H1 (cell line): ENCODE results near the gene SENP3. TPM values are rescaled to one million over a fixed set of nuclear protein-coding genes. Genes with fewer than 3 reads are reported as not detected.
A peak's percentile ranks its signal among the peaks of the same experiment; 100 is the strongest.

Experiments
- CTCF ChIA-PET: fragments of 300-600 bp; sonication (Branson Sonifier 250); formaldehyde crosslinking; loops from one replicate; lab custom pipeline; 2021; ENCODE audit not compliant: partially characterized antibody; lab: Charles Lee
- POLR2A ChIA-PET: fragments of 300-600 bp; sonication (Branson Sonifier 250); formaldehyde crosslinking; loops from one replicate; lab custom pipeline; 2021; ENCODE audit warnings: inconsistent platforms; ENCODE audit not compliant: partially characterized antibody; lab: Charles Lee
- DNase-seq, 2 experiments: peaks; one replicate each; pipeline versions ENCODE4 v3.0.0 to v3.0.0-alpha.2; 2010 to 2022; ENCODE audit warnings: low spot score in 2 of 2, low read depth in 1 of 2, mixed read lengths in 1 of 2
- FAIRE-seq: peaks from 2 replicates; lab custom pipeline; 2011; peaks lifted over from hg19 to GRCh38; lab: Jason Lieb, UNC
- H2AFZ ChIP-seq: 2 replicates; pipeline ENCODE4 v1.8.1; 2012; ENCODE audit warnings: low read length, inconsistent platforms
- H2AK5ac ChIP-seq: 2 replicates; pipeline ENCODE4 v1.6.1; 2013; ENCODE audit warnings: low read depth, low read length
- H2BK120ac ChIP-seq: replicated peaks from 2 replicates; pipeline ENCODE3; 2013; ENCODE audit warnings: low read depth, low read length, inconsistent platforms
- H2BK12ac ChIP-seq: 2 replicates; pipeline ENCODE4 v1.6.1; 2013; ENCODE audit warnings: low read depth, low read length
- H2BK15ac ChIP-seq: 2 replicates; pipeline ENCODE4 v1.6.1; 2013; ENCODE audit warnings: low read length
- H2BK20ac ChIP-seq: 2 replicates; pipeline ENCODE4 v1.6.1; 2013; ENCODE audit warnings: low read length
- H2BK5ac ChIP-seq: 2 replicates; pipeline ENCODE4 v1.6.1; 2013; ENCODE audit warnings: low read depth, low read length
- H3K14ac ChIP-seq: 2 replicates; pipeline ENCODE4 v1.6.1; 2013; ENCODE audit warnings: inconsistent platforms; ENCODE audit not compliant: insufficient read length
- H3K18ac ChIP-seq: 2 replicates; pipeline ENCODE4 v1.6.1; 2013; ENCODE audit warnings: low read length; ENCODE audit errors: extremely low read depth
- H3K23ac ChIP-seq: 2 replicates; pipeline ENCODE4 v1.6.1; 2013; ENCODE audit warnings: inconsistent platforms; ENCODE audit not compliant: insufficient read length
- H3K23me2 ChIP-seq: 2 replicates; pipeline ENCODE4 v1.6.1; 2013; ENCODE audit warnings: low read depth, low read length
- H3K27ac ChIP-seq: 2 replicates; pipeline ENCODE4 v1.6.1; 2011; ENCODE audit warnings: low read depth, low read length, inconsistent platforms
- H3K27me3 ChIP-seq, 4 experiments: replicated peaks in 1 of 4; 1 replicate in 1 of 4; 2 replicates in 3 of 4; pipeline versions ENCODE4 v1.6.1 to v1.8.1; 2011 to 2013; ENCODE audit warnings: low read length in 3 of 4, mild to moderate bottlenecking in 3 of 4, inconsistent platforms in 2 of 4, mixed read lengths in 2 of 4, moderate library complexity in 1 of 4; ENCODE audit not compliant: control insufficient read depth in 3 of 4, insufficient read depth in 3 of 4; ENCODE audit errors: extremely low read depth in 1 of 4
- H3K36me3 ChIP-seq, 4 experiments: 2 replicates each; pipeline versions ENCODE4 v1.6.1 to v1.8.1; 2011 to 2013; ENCODE audit warnings: mild to moderate bottlenecking in 4 of 4, low read length in 3 of 4, moderate library complexity in 2 of 4, control low read depth in 1 of 4, inconsistent platforms in 1 of 4; ENCODE audit not compliant: insufficient read depth in 4 of 4, control insufficient read depth in 2 of 4
- H3K4ac ChIP-seq: replicated peaks from 2 replicates; pipeline ENCODE3; 2013; ENCODE audit warnings: low read length, low read depth, mixed read lengths, inconsistent platforms; ENCODE audit not compliant: insufficient read length
- H3K4me1 ChIP-seq, 4 experiments: replicated peaks in 1 of 4; 1 replicate in 1 of 4; 2 replicates in 3 of 4; pipeline versions ENCODE4 v1.6.1 to v1.8.1; 2011 to 2013; ENCODE audit warnings: low read length in 3 of 4, inconsistent platforms in 2 of 4, mixed read lengths in 1 of 4; ENCODE audit not compliant: insufficient read depth in 4 of 4, control insufficient read depth in 3 of 4
- H3K4me2 ChIP-seq, 2 experiments: 2 replicates each; pipeline versions ENCODE4 v1.6.1 to v1.8.1; 2011 to 2013; ENCODE audit warnings: low read depth in 2 of 2, low read length in 2 of 2, control low read depth in 1 of 2, inconsistent platforms in 1 of 2, mild to moderate bottlenecking in 1 of 2; ENCODE audit not compliant: insufficient read depth in 1 of 2
- H3K4me3 ChIP-seq, 4 experiments: fragments of 200-600, 300-600 bp in 1 of 4; sonication (generic), shearing (Covaris generic), sonication (Bioruptor Twin) in 1 of 4; 2 replicates each; pipeline versions ENCODE4 v1.5.1 to v1.8.1; 2011 to 2016; ENCODE audit warnings: low read length in 4 of 4, low read depth in 3 of 4, control low read depth in 2 of 4, inconsistent platforms in 2 of 4, mild to moderate bottlenecking in 2 of 4, mixed read lengths in 1 of 4, moderate library complexity in 1 of 4; ENCODE audit not compliant: insufficient read depth in 2 of 4; ENCODE audit errors: extremely low read depth in 1 of 4
- H3K56ac ChIP-seq: replicated peaks from 2 replicates; pipeline ENCODE3; 2013; ENCODE audit warnings: low read depth, mild to moderate bottlenecking, mixed read lengths, low read length, inconsistent platforms; ENCODE audit not compliant: insufficient read length
- H3K79me1 ChIP-seq: 2 replicates; pipeline ENCODE4 v1.6.1; 2013; ENCODE audit warnings: low read depth, low read length, control low read depth
- H3K79me2 ChIP-seq, 2 experiments: 2 replicates each; pipeline versions ENCODE4 v1.6.1 to v1.8.1; 2012 to 2013; ENCODE audit warnings: low read length in 2 of 2, mild to moderate bottlenecking in 2 of 2, inconsistent platforms in 1 of 2; ENCODE audit not compliant: insufficient read depth in 2 of 2, control insufficient read depth in 1 of 2
- H3K9ac ChIP-seq, 4 experiments: replicated peaks in 1 of 4; 1 replicate in 1 of 4; 2 replicates in 3 of 4; pipeline versions ENCODE4 v1.6.1 to v1.8.1; 2011 to 2013; ENCODE audit warnings: low read depth in 3 of 4, low read length in 3 of 4, control low read depth in 2 of 4, mild to moderate bottlenecking in 2 of 4, moderate library complexity in 2 of 4, inconsistent platforms in 1 of 4; ENCODE audit errors: extremely low read depth in 1 of 4
- H3K9me3 ChIP-seq, 2 experiments: 2 replicates each; pipeline versions ENCODE4 v1.6.1 to v1.8.1; 2012 to 2013; ENCODE audit warnings: mild to moderate bottlenecking in 2 of 2, moderate library complexity in 2 of 2, control low read depth in 1 of 2, inconsistent platforms in 1 of 2, low read depth in 1 of 2, low read length in 1 of 2, mixed read lengths in 1 of 2; ENCODE audit not compliant: insufficient read depth in 2 of 2
- H4K20me1 ChIP-seq, 2 experiments: replicated peaks in 1 of 2; 2 replicates each; pipeline versions ENCODE3 to v1.8.1; 2011 to 2013; ENCODE audit warnings: inconsistent platforms in 2 of 2, low read length in 2 of 2, mild to moderate bottlenecking in 1 of 2; ENCODE audit not compliant: insufficient read depth in 2 of 2, control insufficient read depth in 1 of 2
- H4K5ac ChIP-seq: 2 replicates; pipeline ENCODE4 v1.6.1; 2013; ENCODE audit warnings: low read length, low read depth, mixed read lengths, inconsistent platforms; ENCODE audit not compliant: insufficient read length
- H4K8ac ChIP-seq: 2 replicates; pipeline ENCODE4 v1.8.0; 2013; ENCODE audit warnings: mild to moderate bottlenecking, moderate library complexity, low read length, inconsistent platforms; ENCODE audit not compliant: insufficient read depth; ENCODE audit errors: extremely low read depth
- H4K91ac ChIP-seq: replicated peaks from 2 replicates; pipeline ENCODE3; 2013; ENCODE audit warnings: low read length, mixed read lengths, inconsistent platforms; ENCODE audit not compliant: insufficient read length
- WGBS, 2 experiments: shearing (Covaris generic) in 1 of 2; methylation state at CpG; one replicate each; pipeline versions ENCODE4 v1.1.6 to v1.1.7; 2013 to 2015; ENCODE audit warnings: low lambda C conversion rate in 2 of 2, mixed read lengths in 2 of 2, inconsistent platforms in 1 of 2, low coverage in 1 of 2, missing lambda C conversion rate in 1 of 2; ENCODE audit not compliant: insufficient replicate concordance in 2 of 2, insufficient coverage in 1 of 2, insufficient read length in 1 of 2; ENCODE audit errors: extremely low coverage in 1 of 2, missing lambda C conversion rate in 1 of 2; 5-methylcytosine and 5-hydroxymethylcytosine counted together
- polyA plus RNA-seq, 7 experiments: library from polyadenylated mRNA; depleted of rRNA in 3 of 7; stranded (reverse) in 5 of 7; unstranded in 2 of 7; fragments of >200 nt in 5 of 7; fragments of 200-250 nt in 2 of 7; gene quantifications; 1 replicate in 5 of 7; 2 replicates in 1 of 7; 4 replicates in 1 of 7; pipeline versions ENCODE4 v1.2.1 to v1.2.3, GENCODE V29; 2011 to 2013; ENCODE audit warnings: missing spikeins in 2 of 7, mixed read lengths in 2 of 7
- total RNA-seq: library from RNA; stranded (reverse); fragmentation: NEBNext Ultra II Directional; extraction: Animal tissue kit (Norgen Biotek cat#: 25700); gene quantifications from 2 replicates; pipeline ENCODE4 v1.2.1, GENCODE V29; 2021

SENP3 gene
- total and polyA plus RNA-seq, 2 of the 8 experiments (the other 6 are each of a cell fraction or from before 2014, with no cell fraction given), result 86.2 to 129 TPM

DNA sequence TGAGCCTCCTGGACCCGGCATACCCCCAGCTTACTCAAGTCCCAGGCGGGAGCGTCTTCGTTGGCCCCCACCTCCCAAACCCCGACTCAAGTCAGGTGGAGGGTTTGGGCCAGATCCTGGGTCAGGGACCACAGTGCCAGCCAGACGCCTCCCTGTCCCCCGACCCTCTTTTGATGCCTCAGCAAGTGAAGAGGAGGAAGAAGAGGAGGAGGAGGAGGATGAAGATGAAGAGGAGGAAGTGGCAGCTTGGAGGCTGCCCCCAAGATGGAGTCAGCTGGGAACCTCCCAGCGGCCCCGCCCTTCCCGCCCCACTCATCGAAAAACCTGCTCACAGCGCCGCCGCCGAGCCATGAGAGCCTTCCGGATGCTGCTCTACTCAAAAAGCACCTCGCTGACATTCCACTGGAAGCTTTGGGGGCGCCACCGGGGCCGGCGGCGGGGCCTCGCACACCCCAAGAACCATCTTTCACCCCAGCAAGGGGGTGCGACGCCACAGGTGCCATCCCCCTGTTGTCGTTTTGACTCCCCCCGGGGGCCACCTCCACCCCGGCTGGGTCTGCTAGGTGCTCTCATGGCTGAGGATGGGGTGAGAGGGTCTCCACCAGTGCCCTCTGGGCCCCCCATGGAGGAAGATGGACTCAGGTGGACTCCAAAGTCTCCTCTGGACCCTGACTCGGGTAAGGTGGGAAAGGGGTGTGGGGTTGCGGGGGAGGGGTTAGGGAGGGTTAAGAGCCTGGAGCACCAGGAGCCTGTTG lies 1.6 kb downstream of the SENP3 start:
- peaks cover 6% of the 10 kb centered on the region; the same call in 1 of the 2 replicates for H3K23me2 ChIP-seq
- no peak overlapping the region for H3K18ac ChIP-seq
- no peak overlapping the region for H2BK5ac ChIP-seq
- no peak overlapping the region for H2AFZ ChIP-seq
- H3K14ac ChIP-seq, result no peak overlapping the region
- H3K4ac ChIP-seq, result no peak overlapping the region
- no peak overlapping the region for H3K56ac ChIP-seq
- H3K23ac ChIP-seq, result no peak overlapping the region
- no peak overlapping the region for H2BK120ac ChIP-seq
- peaks cover 11% of the 10 kb centered on the region for H3K79me1 ChIP-seq
- FAIRE-seq (no peak), DNase-seq (no peak)
- H3K27ac ChIP-seq, result no peak overlapping the region
- ChIA-PET CTCF (interaction anchor here (0.6 to 12.7 kb wide), 3 partner anchors 29 to 110 kb away, joined by 3 to 251 read pairs (median 4); no protein-coding TSS in a partner anchor), POLR2A (interaction anchor here (0.6 to 37.5 kb wide), 4 partner anchors 19 to 664 kb away, joined by 3 to 1144 read pairs (median 4); partner anchors contain the start of genes CD68, MPDU1 and SOX15)
- peaks cover 0 to 1% of the 10 kb centered on the region in 2 experiments for H4K20me1 ChIP-seq
- H3K4me2 ChIP-seq, result peak overlapping the region; percentile 49 to 96; a peak in 3 of 4 replicates
- H2BK20ac ChIP-seq, result no peak overlapping the region
- peak overlapping the region in 3 of 4 experiments; percentile 71 to 96 (median 85); a peak in 5 of 8 replicates for H3K4me3 ChIP-seq
- peaks cover 4 to 26% of the 10 kb centered on the region in 2 experiments; a peak in 3 of 4 replicates for H3K79me2 ChIP-seq
- no peak overlapping the region for H2AK5ac ChIP-seq
- H4K91ac ChIP-seq, result no peak overlapping the region
- H3K9me3 ChIP-seq, result no peaks in the 10 kb centered on the region
- peaks cover 22 to 43% (median 30%) of the 10 kb centered on the region in 4 experiments for H3K36me3 ChIP-seq
- H4K8ac ChIP-seq, result no peak overlapping the region
- no peaks in the 10 kb centered on the region for H3K27me3 ChIP-seq
- no peak overlapping the region for H2BK12ac ChIP-seq
- no peak overlapping the region for H2BK15ac ChIP-seq
- no peak overlapping the region for H3K9ac ChIP-seq
- no peak overlapping the region for H4K5ac ChIP-seq
- 95% methylated on average over 25 of the region's 30 CpGs; no CpG with 5 or more reads in 1 of the 2 experiments for WGBS, 2 experiments
- H3K4me1 ChIP-seq, result peaks cover 7 to 30% (median 14%) of the 10 kb centered on the region in 4 experiments
